Osteoblast (primary cell): ENCODE data around the gene KCTD11. TPM values are rescaled to one million over a fixed set of nuclear protein-coding genes. Genes with fewer than 3 reads are reported as not detected.
"Not testable (repeated sequence)": the region's sequence is repeated elsewhere in the genome, so short reads cannot be mapped to it uniquely, and the experiment has no call there.

ENCODE experiments used
- DNase-seq: peaks from one replicate; pipeline ENCODE4 v3.0.0; 2011; ENCODE audit warnings: low spot score, mixed read lengths; ENCODE audit not compliant: insufficient read length; ENCODE audit errors: missing footprints
- H2AFZ ChIP-seq: 2 replicates; pipeline ENCODE4 v1.6.0; 2011; ENCODE audit warnings: mild to moderate bottlenecking, low read length
- H3K27ac ChIP-seq: 2 replicates; pipeline ENCODE4 v1.5.1; 2011; ENCODE audit warnings: mild to moderate bottlenecking, low read depth, low read length, moderate library complexity
- H3K27me3 ChIP-seq: 2 replicates; pipeline ENCODE4 v1.6.0; 2012; ENCODE audit warnings: mild to moderate bottlenecking, control low read depth, inconsistent platforms, low read length, moderate library complexity; ENCODE audit not compliant: insufficient read depth
- H3K36me3 ChIP-seq: 2 replicates; pipeline ENCODE4 v1.5.1; 2011; ENCODE audit warnings: mild to moderate bottlenecking, low read length, control low read depth, moderate library complexity; ENCODE audit not compliant: insufficient read depth
- H3K4me1 ChIP-seq: 2 replicates; pipeline ENCODE4 v1.5.1; 2011; ENCODE audit warnings: mild to moderate bottlenecking, low read length, control low read depth, moderate library complexity; ENCODE audit not compliant: insufficient read depth
- H3K4me2 ChIP-seq: 2 replicates; pipeline ENCODE4 v1.6.0; 2011; ENCODE audit warnings: mild to moderate bottlenecking, low read length; ENCODE audit not compliant: insufficient read depth
- H3K4me3 ChIP-seq: fragments of 200-600 bp; sonication (generic); 3 replicates; pipeline ENCODE4 v1.5.1; 2012; ENCODE audit warnings: mild to moderate bottlenecking, low read length, inconsistent platforms; ENCODE audit not compliant: insufficient read depth
- H3K79me2 ChIP-seq: 2 replicates; pipeline ENCODE4 v1.6.0; 2012; ENCODE audit warnings: mild to moderate bottlenecking, low read length, control low read depth, inconsistent platforms; ENCODE audit not compliant: insufficient read depth
- H3K9me3 ChIP-seq: 2 replicates; pipeline ENCODE4 v1.5.1; 2011; ENCODE audit warnings: low read depth, low read length, control low read depth
- H4K20me1 ChIP-seq: 2 replicates; pipeline ENCODE4 v1.6.0; 2012; ENCODE audit warnings: mild to moderate bottlenecking, low read length, control low read depth; ENCODE audit not compliant: insufficient read depth
- total RNA-seq: library from RNA; depleted of rRNA; stranded (reverse); fragments of >200 nt; gene quantifications from 2 replicates; pipeline ENCODE4 v1.2.3, GENCODE V29; 2012
- TF ChIP-seq, protein P1 (sequence below): IDR thresholded peaks from 2 replicates; pipeline ENCODE4 v1.5.1; 2011; ENCODE audit warnings: mild to moderate bottlenecking, low read depth, low read length, moderate library complexity; ENCODE audit errors: extremely low read depth

KCTD11 gene
- total RNA-seq, 1 donor: 11.9 TPM

GRCh38 chr17:7367918-7368598, 16.1 kb downstream of the KCTD11 start:
- Histone ChIP-seq H3K4me2 (no peak overlapping the region), H3K36me3 (no peaks in the 10 kb centered on the region), H3K27ac (no peak overlapping the region), H3K79me2 (no peaks in the 10 kb centered on the region), H4K20me1 (no peaks in the 10 kb centered on the region), H3K27me3 (peaks cover 17% of the 10 kb centered on the region), H3K4me1 (no peaks in the 10 kb centered on the region), H2AFZ (no peak overlapping the region), H3K9me3 (no peaks in the 10 kb centered on the region), H3K4me3 (no peak overlapping the region)
- DNase-seq: no peak
- TF ChIP-seq, protein P1, sequence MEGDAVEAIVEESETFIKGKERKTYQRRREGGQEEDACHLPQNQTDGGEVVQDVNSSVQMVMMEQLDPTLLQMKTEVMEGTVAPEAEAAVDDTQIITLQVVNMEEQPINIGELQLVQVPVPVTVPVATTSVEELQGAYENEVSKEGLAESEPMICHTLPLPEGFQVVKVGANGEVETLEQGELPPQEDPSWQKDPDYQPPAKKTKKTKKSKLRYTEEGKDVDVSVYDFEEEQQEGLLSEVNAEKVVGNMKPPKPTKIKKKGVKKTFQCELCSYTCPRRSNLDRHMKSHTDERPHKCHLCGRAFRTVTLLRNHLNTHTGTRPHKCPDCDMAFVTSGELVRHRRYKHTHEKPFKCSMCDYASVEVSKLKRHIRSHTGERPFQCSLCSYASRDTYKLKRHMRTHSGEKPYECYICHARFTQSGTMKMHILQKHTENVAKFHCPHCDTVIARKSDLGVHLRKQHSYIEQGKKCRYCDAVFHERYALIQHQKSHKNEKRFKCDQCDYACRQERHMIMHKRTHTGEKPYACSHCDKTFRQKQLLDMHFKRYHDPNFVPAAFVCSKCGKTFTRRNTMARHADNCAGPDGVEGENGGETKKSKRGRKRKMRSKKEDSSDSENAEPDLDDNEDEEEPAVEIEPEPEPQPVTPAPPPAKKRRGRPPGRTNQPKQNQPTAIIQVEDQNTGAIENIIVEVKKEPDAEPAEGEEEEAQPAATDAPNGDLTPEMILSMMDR: no peak

GRCh38 chr17:7368599-7368994, 16.6 kb downstream of the KCTD11 start:
- H3K27ac ChIP-seq, H3K36me3 ChIP-seq, H3K9me3 ChIP-seq, H4K20me1 ChIP-seq, H3K4me3 ChIP-seq, H3K79me2 ChIP-seq, H3K4me2 ChIP-seq, H3K4me1 ChIP-seq, DNase-seq, H2AFZ ChIP-seq: not testable (repeated sequence)
- H3K27me3 ChIP-seq: peaks cover 17% of the 10 kb centered on the region

- TF ChIP-seq, protein P1: no peak
- H3K4me3 ChIP-seq: no peak overlapping the region
These were observed 17.9 kb downstream of the KCTD11 start for GRCh38 chr17:7369825-7370224.

GRCh38 chr17:7370853-7371252, 18.9 kb downstream of the KCTD11 start:
- Histone ChIP-seq H4K20me1 (no peaks in the 10 kb centered on the region), H3K4me1 (no peaks in the 10 kb centered on the region), H3K27me3 (peaks cover 17% of the 10 kb centered on the region), H3K79me2 (no peaks in the 10 kb centered on the region), H3K36me3 (no peaks in the 10 kb centered on the region), H3K27ac (no peak overlapping the region), H3K4me2 (no peak overlapping the region), H3K4me3 (no peak overlapping the region), H3K9me3 (no peaks in the 10 kb centered on the region), H2AFZ (no peak overlapping the region)
- TF ChIP-seq, protein P1: no peak
- DNase-seq: no peak

More at GRCh38 chr17:7369825-7370224, 17.9 kb downstream of the KCTD11 start:
- H3K36me3 ChIP-seq: no peaks in the 10 kb centered on the region
- no peaks in the 10 kb centered on the region for H3K9me3 ChIP-seq
- H4K20me1 ChIP-seq: no peaks in the 10 kb centered on the region
- H3K27me3 ChIP-seq: peaks cover 17% of the 10 kb centered on the region
- H3K79me2 ChIP-seq: no peaks in the 10 kb centered on the region
- H2AFZ ChIP-seq: no peak overlapping the region
- H3K4me1 ChIP-seq: no peaks in the 10 kb centered on the region
- DNase-seq: peak; percentile 38
- H3K4me2 ChIP-seq: no peak overlapping the region
- H3K27ac ChIP-seq: no peak overlapping the region
